ENCODE data around the gene ACMSD. TPM values are rescaled to one million over a fixed set of nuclear protein-coding genes. Genes with fewer than 3 reads are reported as not detected.
A peak's percentile ranks its signal among the peaks of the same experiment; 100 is the strongest.

ACMSD gene
- total and polyA plus RNA-seq, 9 of the 15 experiments (the other 6 are each of a cell fraction or from before 2014, with no cell fraction given) = not detected

DNA sequence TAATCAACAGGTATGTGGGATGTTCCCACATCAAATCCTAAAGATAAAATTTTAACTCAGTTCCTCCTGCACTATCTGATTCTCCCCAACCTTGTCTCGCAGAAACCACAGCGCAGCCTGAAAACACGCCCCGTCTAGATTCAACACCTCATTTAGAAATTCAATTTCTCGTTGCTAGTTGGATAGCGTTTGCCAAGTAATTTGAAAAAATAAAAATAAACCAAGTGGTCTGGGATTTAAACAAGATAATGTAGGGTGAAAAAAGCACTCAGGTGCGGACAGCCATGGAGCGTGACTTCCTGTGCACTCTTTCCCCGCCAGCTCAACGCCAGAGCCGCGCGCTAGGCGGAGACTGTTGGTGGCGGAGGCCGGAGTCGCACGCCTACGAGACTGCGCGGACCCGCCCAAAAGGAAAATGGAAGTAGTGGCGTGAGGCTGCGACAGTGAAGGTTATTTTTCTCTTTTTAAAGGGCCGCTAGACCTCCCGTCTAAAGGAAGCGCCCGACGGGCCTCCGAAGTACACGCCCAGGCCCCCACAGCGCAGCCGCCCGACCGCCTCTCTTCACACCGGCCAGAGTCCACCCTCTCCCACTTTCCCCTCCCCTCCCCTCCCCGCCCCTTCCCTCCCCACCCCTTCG, 79.6 kb downstream of the ACMSD start (continued):
- TF ChIP-seq CREB1 (IDR thresholded peaks at IDR 0.05) (no peak), CREB1 (CRISPR knock-in tag; IDR thresholded peaks at IDR 0.05) (no peak), ZBTB1 (CRISPR knock-in tag; IDR thresholded peaks at IDR 0.05; ENCODE audit: borderline replicate concordance, low read depth) (no peak), SRSF9 (IDR thresholded peaks at IDR 0.05; ENCODE audit: borderline replicate concordance, low read depth, low read length) (no peak), EHMT2 (IDR thresholded peaks at IDR 0.05) (no peak), MYNN (IDR thresholded peaks at IDR 0.05) (no peak), MYNN (CRISPR knock-in tag; IDR thresholded peaks at IDR 0.05) (no peak), C11orf30 (IDR thresholded peaks at IDR 0.05; ENCODE audit: low read depth) (no peak), PHB2 (IDR thresholded peaks at IDR 0.05; ENCODE audit: low read depth) (no peak)
- TF ChIP-seq, protein P1, sequence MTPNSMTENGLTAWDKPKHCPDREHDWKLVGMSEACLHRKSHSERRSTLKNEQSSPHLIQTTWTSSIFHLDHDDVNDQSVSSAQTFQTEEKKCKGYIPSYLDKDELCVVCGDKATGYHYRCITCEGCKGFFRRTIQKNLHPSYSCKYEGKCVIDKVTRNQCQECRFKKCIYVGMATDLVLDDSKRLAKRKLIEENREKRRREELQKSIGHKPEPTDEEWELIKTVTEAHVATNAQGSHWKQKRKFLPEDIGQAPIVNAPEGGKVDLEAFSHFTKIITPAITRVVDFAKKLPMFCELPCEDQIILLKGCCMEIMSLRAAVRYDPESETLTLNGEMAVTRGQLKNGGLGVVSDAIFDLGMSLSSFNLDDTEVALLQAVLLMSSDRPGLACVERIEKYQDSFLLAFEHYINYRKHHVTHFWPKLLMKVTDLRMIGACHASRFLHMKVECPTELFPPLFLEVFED (CRISPR knock-in tag; conservative IDR thresholded peaks at IDR 0.05) = no peak
- TF ChIP-seq, protein P2, sequence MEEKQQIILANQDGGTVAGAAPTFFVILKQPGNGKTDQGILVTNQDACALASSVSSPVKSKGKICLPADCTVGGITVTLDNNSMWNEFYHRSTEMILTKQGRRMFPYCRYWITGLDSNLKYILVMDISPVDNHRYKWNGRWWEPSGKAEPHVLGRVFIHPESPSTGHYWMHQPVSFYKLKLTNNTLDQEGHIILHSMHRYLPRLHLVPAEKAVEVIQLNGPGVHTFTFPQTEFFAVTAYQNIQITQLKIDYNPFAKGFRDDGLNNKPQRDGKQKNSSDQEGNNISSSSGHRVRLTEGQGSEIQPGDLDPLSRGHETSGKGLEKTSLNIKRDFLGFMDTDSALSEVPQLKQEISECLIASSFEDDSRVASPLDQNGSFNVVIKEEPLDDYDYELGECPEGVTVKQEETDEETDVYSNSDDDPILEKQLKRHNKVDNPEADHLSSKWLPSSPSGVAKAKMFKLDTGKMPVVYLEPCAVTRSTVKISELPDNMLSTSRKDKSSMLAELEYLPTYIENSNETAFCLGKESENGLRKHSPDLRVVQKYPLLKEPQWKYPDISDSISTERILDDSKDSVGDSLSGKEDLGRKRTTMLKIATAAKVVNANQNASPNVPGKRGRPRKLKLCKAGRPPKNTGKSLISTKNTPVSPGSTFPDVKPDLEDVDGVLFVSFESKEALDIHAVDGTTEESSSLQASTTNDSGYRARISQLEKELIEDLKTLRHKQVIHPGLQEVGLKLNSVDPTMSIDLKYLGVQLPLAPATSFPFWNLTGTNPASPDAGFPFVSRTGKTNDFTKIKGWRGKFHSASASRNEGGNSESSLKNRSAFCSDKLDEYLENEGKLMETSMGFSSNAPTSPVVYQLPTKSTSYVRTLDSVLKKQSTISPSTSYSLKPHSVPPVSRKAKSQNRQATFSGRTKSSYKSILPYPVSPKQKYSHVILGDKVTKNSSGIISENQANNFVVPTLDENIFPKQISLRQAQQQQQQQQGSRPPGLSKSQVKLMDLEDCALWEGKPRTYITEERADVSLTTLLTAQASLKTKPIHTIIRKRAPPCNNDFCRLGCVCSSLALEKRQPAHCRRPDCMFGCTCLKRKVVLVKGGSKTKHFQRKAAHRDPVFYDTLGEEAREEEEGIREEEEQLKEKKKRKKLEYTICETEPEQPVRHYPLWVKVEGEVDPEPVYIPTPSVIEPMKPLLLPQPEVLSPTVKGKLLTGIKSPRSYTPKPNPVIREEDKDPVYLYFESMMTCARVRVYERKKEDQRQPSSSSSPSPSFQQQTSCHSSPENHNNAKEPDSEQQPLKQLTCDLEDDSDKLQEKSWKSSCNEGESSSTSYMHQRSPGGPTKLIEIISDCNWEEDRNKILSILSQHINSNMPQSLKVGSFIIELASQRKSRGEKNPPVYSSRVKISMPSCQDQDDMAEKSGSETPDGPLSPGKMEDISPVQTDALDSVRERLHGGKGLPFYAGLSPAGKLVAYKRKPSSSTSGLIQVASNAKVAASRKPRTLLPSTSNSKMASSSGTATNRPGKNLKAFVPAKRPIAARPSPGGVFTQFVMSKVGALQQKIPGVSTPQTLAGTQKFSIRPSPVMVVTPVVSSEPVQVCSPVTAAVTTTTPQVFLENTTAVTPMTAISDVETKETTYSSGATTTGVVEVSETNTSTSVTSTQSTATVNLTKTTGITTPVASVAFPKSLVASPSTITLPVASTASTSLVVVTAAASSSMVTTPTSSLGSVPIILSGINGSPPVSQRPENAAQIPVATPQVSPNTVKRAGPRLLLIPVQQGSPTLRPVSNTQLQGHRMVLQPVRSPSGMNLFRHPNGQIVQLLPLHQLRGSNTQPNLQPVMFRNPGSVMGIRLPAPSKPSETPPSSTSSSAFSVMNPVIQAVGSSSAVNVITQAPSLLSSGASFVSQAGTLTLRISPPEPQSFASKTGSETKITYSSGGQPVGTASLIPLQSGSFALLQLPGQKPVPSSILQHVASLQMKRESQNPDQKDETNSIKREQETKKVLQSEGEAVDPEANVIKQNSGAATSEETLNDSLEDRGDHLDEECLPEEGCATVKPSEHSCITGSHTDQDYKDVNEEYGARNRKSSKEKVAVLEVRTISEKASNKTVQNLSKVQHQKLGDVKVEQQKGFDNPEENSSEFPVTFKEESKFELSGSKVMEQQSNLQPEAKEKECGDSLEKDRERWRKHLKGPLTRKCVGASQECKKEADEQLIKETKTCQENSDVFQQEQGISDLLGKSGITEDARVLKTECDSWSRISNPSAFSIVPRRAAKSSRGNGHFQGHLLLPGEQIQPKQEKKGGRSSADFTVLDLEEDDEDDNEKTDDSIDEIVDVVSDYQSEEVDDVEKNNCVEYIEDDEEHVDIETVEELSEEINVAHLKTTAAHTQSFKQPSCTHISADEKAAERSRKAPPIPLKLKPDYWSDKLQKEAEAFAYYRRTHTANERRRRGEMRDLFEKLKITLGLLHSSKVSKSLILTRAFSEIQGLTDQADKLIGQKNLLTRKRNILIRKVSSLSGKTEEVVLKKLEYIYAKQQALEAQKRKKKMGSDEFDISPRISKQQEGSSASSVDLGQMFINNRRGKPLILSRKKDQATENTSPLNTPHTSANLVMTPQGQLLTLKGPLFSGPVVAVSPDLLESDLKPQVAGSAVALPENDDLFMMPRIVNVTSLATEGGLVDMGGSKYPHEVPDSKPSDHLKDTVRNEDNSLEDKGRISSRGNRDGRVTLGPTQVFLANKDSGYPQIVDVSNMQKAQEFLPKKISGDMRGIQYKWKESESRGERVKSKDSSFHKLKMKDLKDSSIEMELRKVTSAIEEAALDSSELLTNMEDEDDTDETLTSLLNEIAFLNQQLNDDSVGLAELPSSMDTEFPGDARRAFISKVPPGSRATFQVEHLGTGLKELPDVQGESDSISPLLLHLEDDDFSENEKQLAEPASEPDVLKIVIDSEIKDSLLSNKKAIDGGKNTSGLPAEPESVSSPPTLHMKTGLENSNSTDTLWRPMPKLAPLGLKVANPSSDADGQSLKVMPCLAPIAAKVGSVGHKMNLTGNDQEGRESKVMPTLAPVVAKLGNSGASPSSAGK (IDR thresholded peaks at IDR 0.05) = peak; percentile 49; the same call in 1 of the 2 replicates
